ENCODE results near the gene PSD2. TPM values are rescaled to one million over a fixed set of nuclear protein-coding genes. Genes with fewer than 3 reads are reported as not detected.
A peak's percentile ranks its signal among the peaks of the same experiment; 100 is the strongest.

Gene PSD2
- total RNA-seq, 2 donors from 2014 or later, result 0.05 to 0.11 TPM

DNA sequence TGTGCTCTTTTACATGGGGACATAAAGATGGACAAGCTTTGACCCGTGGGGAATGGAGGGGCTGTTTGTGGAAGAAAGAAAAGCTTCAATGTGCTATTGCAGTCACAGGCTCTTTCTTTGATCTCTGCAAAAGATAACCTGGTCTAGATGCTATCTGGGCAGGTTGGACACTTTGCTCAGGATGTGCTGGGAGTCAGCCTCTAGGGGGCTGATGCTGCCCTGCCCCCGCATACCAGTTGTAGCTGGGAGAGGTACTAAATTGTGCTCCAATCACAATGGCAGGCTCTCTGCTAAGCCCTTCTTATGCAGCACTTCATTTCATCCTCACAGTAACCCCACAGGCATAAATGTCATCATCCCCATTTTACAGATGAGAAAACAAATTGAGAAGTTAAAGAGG, 67.2 kb downstream of the PSD2 start:
- no peak overlapping the region for H3K4me3 ChIP-seq
- H3K27me3 ChIP-seq, result no peaks in the 10 kb centered on the region
- no peak for DNase-seq
- TF ChIP-seq, protein P1, sequence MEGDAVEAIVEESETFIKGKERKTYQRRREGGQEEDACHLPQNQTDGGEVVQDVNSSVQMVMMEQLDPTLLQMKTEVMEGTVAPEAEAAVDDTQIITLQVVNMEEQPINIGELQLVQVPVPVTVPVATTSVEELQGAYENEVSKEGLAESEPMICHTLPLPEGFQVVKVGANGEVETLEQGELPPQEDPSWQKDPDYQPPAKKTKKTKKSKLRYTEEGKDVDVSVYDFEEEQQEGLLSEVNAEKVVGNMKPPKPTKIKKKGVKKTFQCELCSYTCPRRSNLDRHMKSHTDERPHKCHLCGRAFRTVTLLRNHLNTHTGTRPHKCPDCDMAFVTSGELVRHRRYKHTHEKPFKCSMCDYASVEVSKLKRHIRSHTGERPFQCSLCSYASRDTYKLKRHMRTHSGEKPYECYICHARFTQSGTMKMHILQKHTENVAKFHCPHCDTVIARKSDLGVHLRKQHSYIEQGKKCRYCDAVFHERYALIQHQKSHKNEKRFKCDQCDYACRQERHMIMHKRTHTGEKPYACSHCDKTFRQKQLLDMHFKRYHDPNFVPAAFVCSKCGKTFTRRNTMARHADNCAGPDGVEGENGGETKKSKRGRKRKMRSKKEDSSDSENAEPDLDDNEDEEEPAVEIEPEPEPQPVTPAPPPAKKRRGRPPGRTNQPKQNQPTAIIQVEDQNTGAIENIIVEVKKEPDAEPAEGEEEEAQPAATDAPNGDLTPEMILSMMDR (IDR thresholded peaks at IDR 0.05), result no peak
- H3K4me1 ChIP-seq, result no peaks in the 10 kb centered on the region
- no peaks in the 10 kb centered on the region for H3K36me3 ChIP-seq
- intact Hi-C loops (cut with DNase I), result loop anchor here (5.0 to 10.0 kb wide), 2 partner anchors 76 to 102 kb away; no protein-coding TSS in a partner anchor
- H3K9ac ChIP-seq (ENCODE audit: low read depth in 2 of 2, low read length in 2 of 2), result no peak overlapping the region
- no peaks in the 10 kb centered on the region for H3K9me3 ChIP-seq
- H3K27ac ChIP-seq, result no peak overlapping the region

DNA sequence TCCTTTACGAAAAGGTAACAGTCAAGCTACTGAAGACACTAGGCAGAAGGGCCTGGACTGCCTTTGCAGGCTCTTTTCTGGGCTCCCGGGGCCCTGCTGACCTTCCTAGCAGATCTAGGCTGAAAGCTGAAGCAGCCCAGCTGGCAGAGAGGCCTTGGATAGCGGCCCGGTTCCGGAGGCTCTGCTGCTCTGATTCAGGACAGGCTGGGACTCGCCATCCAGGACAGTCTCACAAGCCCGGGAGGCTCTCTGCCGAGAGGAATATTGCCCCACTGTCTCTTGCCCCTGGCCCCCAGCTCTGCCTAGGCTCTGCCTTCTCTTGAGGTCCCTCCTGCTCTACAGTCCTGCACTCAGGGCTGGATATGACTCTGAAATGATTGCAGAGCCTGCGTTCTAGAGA, 67.8 kb downstream of the PSD2 start:
- DNase-seq, result peak; percentile 51
- Histone ChIP-seq H3K9me3 (no peaks in the 10 kb centered on the region), H3K9ac (ENCODE audit: low read depth in 2 of 2, low read length in 2 of 2) (no peak overlapping the region), H3K4me3 (no peak overlapping the region), H3K36me3 (no peaks in the 10 kb centered on the region), H3K27ac (no peak overlapping the region), H3K27me3 (no peaks in the 10 kb centered on the region), H3K4me1 (no peaks in the 10 kb centered on the region)
- TF ChIP-seq, protein P1 (IDR thresholded peaks at IDR 0.05), result no peak
- intact Hi-C loops (cut with DNase I), result loop anchor here (5.0 to 10.0 kb wide), 2 partner anchors 76 to 101 kb away; no protein-coding TSS in a partner anchor

DNA sequence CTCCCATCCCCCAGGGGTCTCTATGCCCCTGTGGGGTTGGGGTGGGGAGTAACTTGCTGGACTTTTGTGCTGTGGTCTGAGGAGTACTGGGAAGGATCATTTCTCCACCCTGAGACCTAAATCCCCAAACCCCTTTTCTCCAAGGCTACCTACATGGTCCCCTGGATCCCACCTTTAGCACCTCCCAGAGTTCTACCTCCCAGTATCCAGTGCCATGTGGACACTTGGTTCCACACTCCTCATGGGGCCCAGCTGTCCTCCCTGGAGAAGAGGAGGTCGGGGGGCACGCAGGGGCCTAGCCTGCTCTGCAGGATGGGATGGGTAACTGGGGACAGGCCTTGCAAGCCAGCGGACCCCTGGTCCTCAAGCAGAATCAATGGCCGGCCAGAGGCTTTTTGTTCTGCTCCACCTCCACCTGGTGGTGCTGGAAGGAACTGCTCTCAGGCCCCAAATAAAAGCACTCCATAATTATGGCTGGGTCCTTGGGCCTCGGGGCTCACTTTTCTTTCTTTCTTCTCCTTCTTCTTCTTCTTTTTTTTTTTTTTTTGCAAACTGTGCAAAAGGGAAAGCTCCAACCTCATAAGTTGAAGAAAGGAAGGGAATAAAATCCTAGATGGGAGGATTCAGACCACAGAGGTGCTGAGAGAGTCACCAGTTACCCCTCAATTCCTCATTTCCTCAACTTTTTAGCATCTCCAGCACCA, 68.4 kb downstream of the PSD2 start:
- intact Hi-C loops (cut with DNase I), result loop anchor here (5.0 to 10.0 kb wide), 2 partner anchors 77 to 101 kb away; no protein-coding TSS in a partner anchor
- H3K27me3 ChIP-seq, result no peaks in the 10 kb centered on the region
- no peak overlapping the region for H3K9ac ChIP-seq (ENCODE audit: low read depth in 2 of 2, low read length in 2 of 2)
- peak; percentile 69 for DNase-seq
- TF ChIP-seq, protein P1 (IDR thresholded peaks at IDR 0.05), result peak; percentile 88
- H3K4me1 ChIP-seq, result no peaks in the 10 kb centered on the region
- no peaks in the 10 kb centered on the region for H3K9me3 ChIP-seq
- no peak overlapping the region for H3K4me3 ChIP-seq
- H3K36me3 ChIP-seq, result no peaks in the 10 kb centered on the region
- H3K27ac ChIP-seq, result no peak overlapping the region

DNA sequence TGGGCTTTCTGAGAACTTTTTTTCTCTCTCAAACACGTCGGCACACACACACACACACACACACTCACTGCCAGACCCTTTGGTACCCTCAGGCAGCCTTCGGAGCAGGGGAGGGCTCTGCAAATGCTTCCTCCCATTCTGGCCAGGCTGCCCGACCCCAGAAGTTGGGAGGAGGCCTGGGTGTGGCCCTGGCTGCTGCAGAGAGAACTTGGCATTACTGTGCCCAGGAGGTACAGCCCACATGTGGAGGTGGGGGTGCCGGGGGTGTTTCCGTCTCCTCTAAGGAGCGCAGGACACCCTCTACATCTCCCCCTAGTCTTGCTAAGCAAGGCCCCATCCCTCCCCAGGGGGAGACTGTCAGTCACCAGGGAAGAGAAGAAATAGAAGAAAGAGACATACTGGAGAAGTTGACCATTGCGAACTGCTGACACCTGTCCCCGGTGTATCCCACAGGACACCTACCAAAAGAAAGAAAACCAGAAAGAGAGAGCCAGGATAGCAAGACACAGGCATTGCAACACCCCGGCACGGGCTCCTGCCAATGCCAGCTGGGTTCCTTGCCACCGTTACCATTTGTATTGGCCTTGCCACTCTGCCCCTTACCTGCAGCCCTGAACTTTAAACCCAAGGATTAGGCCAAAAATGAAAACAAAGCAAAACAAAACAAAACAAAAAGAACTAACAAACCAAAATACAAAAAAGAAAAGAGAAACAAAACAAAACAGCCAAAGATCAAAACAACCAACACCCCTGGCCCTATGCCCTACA, 69.3 kb downstream of the PSD2 start:
- H3K36me3 ChIP-seq, result no peaks in the 10 kb centered on the region
- H3K27ac ChIP-seq, result no peak overlapping the region
- TF ChIP-seq, protein P1 (IDR thresholded peaks at IDR 0.05), result no peak
- no peak overlapping the region for H3K9ac ChIP-seq (ENCODE audit: low read depth in 2 of 2, low read length in 2 of 2)
- H3K9me3 ChIP-seq, result no peaks in the 10 kb centered on the region
- no peak overlapping the region for H3K4me3 ChIP-seq
- no peak for DNase-seq
- no peaks in the 10 kb centered on the region for H3K27me3 ChIP-seq
- intact Hi-C loops (cut with DNase I), result loop anchor here (5.0 to 10.0 kb wide), 2 partner anchors 78 to 100 kb away; no protein-coding TSS in a partner anchor
- no peaks in the 10 kb centered on the region for H3K4me1 ChIP-seq

DNA sequence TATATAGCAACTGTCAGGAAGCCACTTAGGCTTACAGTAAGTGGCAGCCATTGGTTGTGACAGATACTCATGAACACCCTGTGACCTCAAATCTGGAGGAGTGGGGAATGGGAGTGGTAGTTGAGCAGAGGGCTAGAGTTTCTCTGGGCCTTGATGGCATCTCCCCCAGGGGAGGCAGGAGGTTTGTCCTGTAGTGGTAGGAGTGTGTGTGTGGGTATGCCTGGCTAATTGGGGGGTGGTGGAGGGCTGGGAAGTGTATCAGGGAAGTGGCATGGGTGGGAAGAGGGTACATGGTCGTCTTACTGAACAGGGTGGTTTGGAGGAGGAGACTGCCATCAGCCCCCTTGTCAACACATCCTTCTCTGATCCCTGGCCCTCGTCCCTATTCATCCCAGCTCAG, 71.5 kb downstream of the PSD2 start:
- no peaks in the 10 kb centered on the region for H3K36me3 ChIP-seq
- H3K27ac ChIP-seq, result no peak overlapping the region
- no peaks in the 10 kb centered on the region for H3K9me3 ChIP-seq
- TF ChIP-seq, protein P1 (IDR thresholded peaks at IDR 0.05), result no peak
- H3K4me1 ChIP-seq, result no peaks in the 10 kb centered on the region
- intact Hi-C loops (cut with DNase I), result loop anchor here (10.0 kb wide), 1 partner anchor 98 kb away; no protein-coding TSS in a partner anchor
- no peak for DNase-seq
- no peak overlapping the region for H3K4me3 ChIP-seq
- no peak overlapping the region for H3K9ac ChIP-seq (ENCODE audit: low read depth in 2 of 2, low read length in 2 of 2)
- H3K27me3 ChIP-seq, result no peaks in the 10 kb centered on the region

Data from colonic mucosa (tissue), 4 donors.